Gastroesophageal sphincter (tissue), 4 donors: ENCODE measurements around the gene PTPN20. TPM values are rescaled to one million over a fixed set of nuclear protein-coding genes. Genes with fewer than 3 reads are reported as not detected.
"Not testable (repeated sequence)": the region's sequence is repeated elsewhere in the genome, so short reads cannot be mapped to it uniquely, and the experiment has no call there.

Source experiments
- ATAC-seq: fragments of 150-250 bp; one replicate; pipeline ENCODE4 v1.9.1; 2016; ENCODE audit warnings: mild to moderate bottlenecking, moderate library complexity
- H3K27ac ChIP-seq, 4 donors: fragments of 200-600 bp; sonication (generic) in 3 of 4; 1 replicate in 3 of 4; 2 replicates in 1 of 4; pipeline ENCODE4 v1.5.1; 2016 to 2019
- H3K27me3 ChIP-seq: fragments of 200-600 bp; sonication (generic); one replicate; pipeline ENCODE4 v1.5.1; 2019
- H3K36me3 ChIP-seq, 2 donors: fragments of 200-600 bp; sonication (generic); one replicate each; pipeline ENCODE4 v1.5.1; 2019; ENCODE audit warnings: control low read depth in 1 of 2
- H3K4me1 ChIP-seq, 3 donors: fragments of 200-600 bp; sonication (generic); 1 replicate in 2 of 3; 2 replicates in 1 of 3; pipeline ENCODE4 v1.5.1; 2016 to 2019; ENCODE audit warnings: control low read depth in 2 of 3
- H3K4me3 ChIP-seq, 2 donors: fragments of 200-600 bp; sonication (generic); one replicate each; pipeline ENCODE4 v1.5.1; 2019; ENCODE audit warnings: mild to moderate bottlenecking in 1 of 2, moderate library complexity in 1 of 2
- H3K9me3 ChIP-seq, 3 donors: fragments of 200-600 bp; sonication (generic); one replicate each; pipeline ENCODE4 v1.5.1; 2017 to 2019; ENCODE audit warnings: control low read depth in 2 of 3
- EP300 ChIP-seq: sonication (generic); formaldehyde crosslinking; IDR thresholded peaks from one replicate; pipeline ENCODE4 v1.6.1; 2017; ENCODE audit warnings: antibody characterized with exemption, mild to moderate bottlenecking
- POLR2A ChIP-seq, 2 donors: fragments of 450-650 bp; IDR thresholded peaks; one replicate each; pipeline ENCODE4 v1.6.1; 2017; ENCODE audit warnings: antibody characterized with exemption in 2 of 2, mild to moderate bottlenecking in 2 of 2, moderate library complexity in 1 of 2
- POLR2AphosphoS5 ChIP-seq: sonication (generic); formaldehyde crosslinking; IDR thresholded peaks from one replicate; pipeline ENCODE4 v1.6.1; 2017; ENCODE audit warnings: antibody characterized with exemption
- WGBS, 2 donors: methylation state at CpG; one replicate each; pipeline ENCODE4 v1.1.5; 2018; ENCODE audit warnings: low coverage in 1 of 2; 5-methylcytosine and 5-hydroxymethylcytosine counted together
- total RNA-seq, 4 donors: library from RNA; depleted of rRNA; stranded (reverse); fragments of >200 nt; gene quantifications; one replicate each; pipeline ENCODE4 v1.1.0, GENCODE V29; 2016
- TF ChIP-seq, protein P1 (sequence below), 4 experiments: fragments of 200-600 bp in 2 of 4; fragments of 450-650 bp in 2 of 4; sonication (generic) in 1 of 4; IDR thresholded peaks; one replicate each; pipeline ENCODE4 v1.5.1; 2017 to 2019; ENCODE audit warnings: antibody characterized with exemption in 4 of 4, mild to moderate bottlenecking in 2 of 4, moderate library complexity in 2 of 4

Gene PTPN20
- total RNA-seq, 4 donors from 2014 or later: 0.94 to 9.5 (median 2.8) TPM

DNA sequence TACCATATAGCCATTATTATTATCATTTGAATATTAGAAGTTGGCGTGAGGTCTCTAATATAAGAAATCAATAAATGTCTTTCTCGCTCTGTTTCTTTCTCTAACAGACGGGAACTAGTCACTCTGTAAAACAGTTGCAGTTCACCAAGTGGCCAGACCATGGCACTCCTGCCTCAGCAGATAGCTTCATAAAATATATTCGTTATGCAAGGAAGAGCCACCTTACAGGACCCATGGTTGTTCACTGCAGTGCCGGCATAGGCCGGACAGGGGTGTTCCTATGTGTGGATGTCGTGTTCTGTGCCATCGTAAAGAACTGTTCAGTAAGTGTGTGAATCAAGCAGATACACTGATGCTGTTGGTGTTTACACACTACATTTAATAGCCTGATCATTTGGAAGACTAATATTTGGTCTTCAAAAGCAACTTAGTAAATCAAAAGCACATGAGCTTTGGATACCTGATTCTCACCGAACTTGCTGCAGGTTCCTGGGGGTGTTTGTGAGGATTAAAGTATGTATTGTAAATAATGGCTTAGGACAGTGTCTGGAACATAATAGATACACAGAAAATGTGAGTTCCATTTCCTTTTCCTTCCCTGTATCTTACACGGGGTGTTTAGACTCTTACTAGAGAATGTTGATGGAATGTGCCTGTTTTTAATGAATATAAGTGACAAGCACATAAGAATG lies 76.2 kb downstream of the PTPN20 start:
- ATAC-seq: peak; percentile 73
- H3K4me1 ChIP-seq, H3K27ac ChIP-seq, H3K4me3 ChIP-seq, H3K9me3 ChIP-seq, H3K36me3 ChIP-seq, H3K27me3 ChIP-seq: not testable (repeated sequence)
- WGBS, 2 donors: no CpG with 5 or more reads among the region's 10 CpGs

DNA sequence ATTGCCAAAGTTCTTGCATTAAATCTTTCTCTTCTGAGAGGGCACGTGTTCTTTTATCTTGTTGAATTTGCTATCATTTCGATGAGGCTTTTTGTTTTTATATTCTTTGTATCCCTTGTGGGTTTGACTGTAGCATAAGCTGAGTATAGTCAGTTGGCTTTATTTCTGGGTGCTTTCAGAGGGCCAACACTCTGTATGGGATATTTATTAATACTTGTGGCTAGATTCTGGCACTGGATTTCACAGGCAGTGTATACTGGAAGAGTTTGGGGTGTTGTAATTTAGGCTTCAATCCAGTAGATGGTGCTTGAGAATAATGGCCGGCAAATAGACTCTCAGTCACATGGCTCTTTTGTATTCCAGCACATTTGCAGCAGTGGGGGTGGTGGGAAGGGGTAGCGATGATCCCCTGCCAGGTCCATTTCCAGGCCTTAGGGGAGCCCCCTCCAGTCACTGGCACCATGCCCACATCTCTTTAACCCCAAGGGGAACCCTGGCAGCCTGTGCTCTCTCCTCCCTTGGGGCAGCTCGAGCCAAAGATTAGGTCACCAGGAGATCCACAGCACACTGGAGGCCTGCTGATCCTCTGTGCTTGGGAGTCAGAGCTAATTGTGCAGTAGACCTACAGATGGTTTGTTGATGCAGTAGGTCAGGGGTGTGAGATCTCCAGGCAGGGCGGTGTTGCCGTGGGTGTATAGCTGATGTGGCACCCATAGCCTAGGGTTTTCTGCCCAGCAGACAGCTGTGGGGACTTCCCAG lies 81.8 kb downstream of the PTPN20 start:
- no peaks in the 10 kb centered on the region for H3K36me3 ChIP-seq

DNA sequence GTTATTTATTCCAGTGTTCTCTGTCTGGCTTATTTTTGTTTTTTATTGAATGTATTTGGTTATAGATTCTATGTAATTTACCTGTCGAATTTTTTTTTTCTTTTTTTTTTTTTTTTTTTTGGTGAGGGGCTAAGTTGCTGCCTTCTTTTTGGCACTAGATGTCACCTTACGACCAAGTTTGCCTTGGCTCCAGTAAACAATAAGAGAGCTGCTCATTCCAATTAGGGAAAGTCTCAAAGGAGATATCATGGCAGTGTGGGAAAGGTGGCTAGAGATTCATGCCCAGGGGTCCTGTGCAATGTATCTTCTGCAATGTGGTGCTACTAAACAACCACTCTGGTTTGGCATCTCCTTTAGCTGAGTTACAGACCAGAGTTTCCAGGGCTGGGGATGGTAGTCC lies 84.0 kb downstream of the PTPN20 start:
- Histone ChIP-seq H3K27ac (no peak overlapping the region), H3K4me1 (peaks cover 0 to 6% (median 0%) of the 10 kb centered on the region in 3 donors), H3K36me3 (no peaks in the 10 kb centered on the region), H3K4me3 (no peak overlapping the region), H3K9me3 (peaks cover 0 to 11% (median 0%) of the 10 kb centered on the region in 3 donors), H3K27me3 (no peaks in the 10 kb centered on the region)
- ATAC-seq: no peak
- no peak for TF ChIP-seq POLR2AphosphoS5
- no peak for TF ChIP-seq EP300
- WGBS, 2 donors: 33% methylated on average over 1 of the region's 2 CpGs; no CpG with 5 or more reads in 1 of the 2 donors

More for the DNA sequence above, 81.8 kb downstream of the PTPN20 start:
- ATAC-seq: peak; percentile 80
- H3K27me3 ChIP-seq: no peaks in the 10 kb centered on the region
- 30 to 80% methylated on average over 1 to 4 of the region's 7 CpGs for WGBS, 2 donors
- TF ChIP-seq POLR2AphosphoS5 (no peak), POLR2A (IDR thresholded peaks at IDR 0.05) (no peak), EP300 (no peak)
- TF ChIP-seq, protein P1, sequence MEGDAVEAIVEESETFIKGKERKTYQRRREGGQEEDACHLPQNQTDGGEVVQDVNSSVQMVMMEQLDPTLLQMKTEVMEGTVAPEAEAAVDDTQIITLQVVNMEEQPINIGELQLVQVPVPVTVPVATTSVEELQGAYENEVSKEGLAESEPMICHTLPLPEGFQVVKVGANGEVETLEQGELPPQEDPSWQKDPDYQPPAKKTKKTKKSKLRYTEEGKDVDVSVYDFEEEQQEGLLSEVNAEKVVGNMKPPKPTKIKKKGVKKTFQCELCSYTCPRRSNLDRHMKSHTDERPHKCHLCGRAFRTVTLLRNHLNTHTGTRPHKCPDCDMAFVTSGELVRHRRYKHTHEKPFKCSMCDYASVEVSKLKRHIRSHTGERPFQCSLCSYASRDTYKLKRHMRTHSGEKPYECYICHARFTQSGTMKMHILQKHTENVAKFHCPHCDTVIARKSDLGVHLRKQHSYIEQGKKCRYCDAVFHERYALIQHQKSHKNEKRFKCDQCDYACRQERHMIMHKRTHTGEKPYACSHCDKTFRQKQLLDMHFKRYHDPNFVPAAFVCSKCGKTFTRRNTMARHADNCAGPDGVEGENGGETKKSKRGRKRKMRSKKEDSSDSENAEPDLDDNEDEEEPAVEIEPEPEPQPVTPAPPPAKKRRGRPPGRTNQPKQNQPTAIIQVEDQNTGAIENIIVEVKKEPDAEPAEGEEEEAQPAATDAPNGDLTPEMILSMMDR (IDR thresholded peaks at IDR 0.05): peak in 1 of 4 experiments; percentile 42
- H3K4me1 ChIP-seq: peaks cover 0 to 6% (median 0%) of the 10 kb centered on the region in 3 donors
- peaks cover 0 to 11% (median 0%) of the 10 kb centered on the region in 3 donors for H3K9me3 ChIP-seq
- peak overlapping the region in 3 of 4 donors; percentile 40 to 70 (median 67) for H3K27ac ChIP-seq
- H3K4me3 ChIP-seq: no peak overlapping the region

DNA sequence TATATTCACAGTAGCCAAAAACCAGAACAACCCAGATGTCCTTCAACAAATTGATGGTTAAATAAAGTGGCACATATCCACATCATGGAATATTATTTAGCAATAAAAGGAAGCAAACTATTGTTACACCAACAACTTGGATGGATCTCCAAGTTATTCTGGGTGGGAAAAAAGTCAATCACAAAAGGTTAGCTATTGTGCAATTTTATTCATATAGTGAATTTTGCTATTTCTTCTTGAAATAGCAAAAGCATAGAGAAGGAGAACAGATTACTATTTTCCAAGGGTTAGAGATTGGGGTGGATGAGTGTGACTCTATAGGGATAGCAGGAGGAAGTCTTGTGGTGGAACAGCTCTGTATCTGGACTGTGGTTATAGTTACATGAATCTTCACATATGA lies 87.0 kb downstream of the PTPN20 start:
- H3K27ac ChIP-seq: no peak overlapping the region
- H3K4me1 ChIP-seq: peaks cover 0 to 2% (median 0%) of the 10 kb centered on the region in 3 donors
- no peaks in the 10 kb centered on the region for H3K36me3 ChIP-seq
- H3K4me3 ChIP-seq: no peak overlapping the region
- H3K9me3 ChIP-seq: peaks cover 0 to 11% (median 0%) of the 10 kb centered on the region in 3 donors
- H3K27me3 ChIP-seq: no peaks in the 10 kb centered on the region
- no peak for TF ChIP-seq POLR2A (IDR thresholded peaks at IDR 0.05)
- TF ChIP-seq EP300: no peak
- TF ChIP-seq, protein P1 (IDR thresholded peaks at IDR 0.05): no peak
- no peak for TF ChIP-seq POLR2AphosphoS5
- no peak for ATAC-seq

DNA sequence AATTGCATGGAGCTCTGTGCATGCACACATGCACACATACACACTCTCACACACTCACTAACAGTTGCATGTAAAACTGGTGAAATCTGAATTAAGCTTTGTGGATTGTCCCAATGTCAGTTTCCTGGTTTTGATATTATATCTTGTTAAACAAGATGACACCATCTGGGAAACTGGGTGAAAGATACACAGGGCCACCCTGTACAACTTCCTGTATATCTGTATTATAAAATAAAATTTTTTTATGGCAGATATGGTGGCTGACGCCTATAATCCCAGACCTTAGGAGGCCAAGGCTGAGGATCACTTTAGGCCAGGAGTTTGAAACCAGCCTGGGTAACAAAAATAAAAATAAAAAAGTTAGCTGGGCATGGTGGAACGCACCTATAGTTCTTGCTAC lies 87.4 kb downstream of the PTPN20 start:
- peaks cover 0 to 11% (median 0%) of the 10 kb centered on the region in 3 donors for H3K9me3 ChIP-seq
- ATAC-seq: no peak
- no peaks in the 10 kb centered on the region for H3K4me1 ChIP-seq
- 89 to 94% methylated on average over 2 of the region's 2 CpGs for WGBS, 2 donors
- no peaks in the 10 kb centered on the region for H3K36me3 ChIP-seq
- H3K4me3 ChIP-seq: no peak overlapping the region
- no peaks in the 10 kb centered on the region for H3K27me3 ChIP-seq
- TF ChIP-seq POLR2AphosphoS5 (no peak), POLR2A (IDR thresholded peaks at IDR 0.05) (no peak), EP300 (no peak)
- TF ChIP-seq, protein P1 (IDR thresholded peaks at IDR 0.05): no peak
- no peak overlapping the region for H3K27ac ChIP-seq
